A673 (cell line): ENCODE data around the gene AMDHD2. TPM values are rescaled to one million over a fixed set of nuclear protein-coding genes. Genes with fewer than 3 reads are reported as not detected.

ENCODE experiments used
- BruUV-seq: library from RNA; stranded (reverse); fragments of 400-500 nt; replicated peaks from 2 replicates; lab custom pipeline; 2021; lab: Mats Ljungman, UMichigan
- CTCF ChIA-PET: fragments of 300-600 bp; sonication (Branson Sonifier 250); formaldehyde crosslinking; loops from one replicate; lab custom pipeline; 2022; ENCODE audit warnings: antibody characterized with exemption; lab: Charles Lee
- POLR2A ChIA-PET: fragments of 300-600 bp; sonication (Branson Sonifier 250); formaldehyde crosslinking; loops from one replicate; lab custom pipeline; 2022; ENCODE audit warnings: antibody characterized with exemption; ENCODE audit not compliant: low non-redundant PET; lab: Charles Lee
- DNase-seq: peaks from one replicate; pipeline ENCODE4 v3.0.0-alpha.2; 2015; ENCODE audit warnings: low spot score
- H3K27ac ChIP-seq: fragments of 200-600 bp; sonication (generic); 2 replicates; pipeline ENCODE4 v1.5.1; 2016; ENCODE audit warnings: mixed run types, low read depth, mild to moderate bottlenecking, mixed read lengths, antibody characterized with exemption, low read length; ENCODE audit not compliant: poor library complexity, severe bottlenecking
- H3K27me3 ChIP-seq: fragments of 200-600 bp; sonication (generic); replicated peaks from 2 replicates; pipeline ENCODE4 v1.6.1; 2017; ENCODE audit warnings: mixed run types, low read depth, mild to moderate bottlenecking, mixed read lengths, antibody characterized with exemption, low read length; ENCODE audit not compliant: insufficient read depth, poor library complexity
- H3K36me3 ChIP-seq: fragments of 200-600 bp; sonication (generic); 2 replicates; pipeline ENCODE4 v1.6.1; 2016; ENCODE audit warnings: mixed run types, mild to moderate bottlenecking, mixed read lengths, antibody characterized with exemption, low read length; ENCODE audit not compliant: insufficient read depth, poor library complexity, severe bottlenecking
- H3K4me1 ChIP-seq: fragments of 200-600 bp; sonication (generic); 2 replicates; pipeline ENCODE4 v1.6.1; 2017; ENCODE audit warnings: mixed run types, mild to moderate bottlenecking, mixed read lengths, antibody characterized with exemption, low read length; ENCODE audit not compliant: insufficient read depth, poor library complexity, severe bottlenecking
- H3K4me3 ChIP-seq: fragments of 200-600 bp; sonication (generic); 2 replicates; pipeline ENCODE4 v1.5.1; 2016; ENCODE audit warnings: low read depth, mixed run types, mild to moderate bottlenecking, mixed read lengths, low read length; ENCODE audit not compliant: poor library complexity, severe bottlenecking
- H3K9me3 ChIP-seq: fragments of 200-600 bp; sonication (generic); 2 replicates; pipeline ENCODE4 v1.6.1; 2016; ENCODE audit warnings: mixed run types, low read depth, mild to moderate bottlenecking, mixed read lengths, antibody characterized with exemption, low read length; ENCODE audit not compliant: poor library complexity, severe bottlenecking
- CTCF ChIP-seq: fragments of 300-800, 200-600 bp; sonication (generic); conservative IDR thresholded peaks from 2 replicates; pipeline ENCODE4 v1.5.1; 2017; ENCODE audit warnings: low read depth, mild to moderate bottlenecking, antibody characterized with exemption, low read length, moderate library complexity, mixed read lengths
- EZH2 ChIP-seq: fragments of 200-600 bp; sonication (generic); IDR thresholded peaks from 2 replicates; pipeline ENCODE4 v1.6.1; 2017; ENCODE audit warnings: borderline replicate concordance, low read depth, mild to moderate bottlenecking, mixed read lengths, antibody characterized with exemption, low read length; ENCODE audit not compliant: poor library complexity, severe bottlenecking
- intact Hi-C: fragments of 100-400 bp; cut with micrococcal nuclease; formaldehyde crosslinking; loops from one replicate; pipeline ENCODE4 v1.10.0; 2022; ENCODE audit not compliant: unreplicated experiment
- total RNA-seq: library from RNA; stranded (reverse); gene quantifications from 2 replicates; pipeline ENCODE4 v1.2.3, GENCODE V29; 2021

Gene AMDHD2
- total RNA-seq, 1 experiment from 2014 or later = 53.3 TPM

DNA sequence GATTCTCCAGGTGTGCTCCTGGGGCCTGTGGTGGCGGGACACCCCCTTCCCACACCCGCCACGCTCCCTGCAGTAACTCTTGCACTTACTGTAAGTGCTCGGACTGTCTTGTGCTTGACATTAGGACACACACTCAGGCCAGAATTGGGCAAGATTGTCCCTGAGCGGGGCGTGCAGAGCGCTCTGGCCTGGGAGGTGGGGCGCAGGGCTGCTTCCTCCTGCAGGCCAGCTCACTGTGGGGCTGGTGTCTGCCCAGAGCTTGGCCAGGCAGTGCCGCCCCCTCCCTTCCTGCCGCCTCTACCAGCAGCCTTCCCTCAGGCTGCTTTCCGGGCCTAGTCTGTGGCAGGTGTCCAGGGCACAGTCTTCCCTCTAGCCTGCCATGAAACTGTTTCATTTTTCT is 12.5 kb upstream of the AMDHD2 start:
- intact Hi-C loops = loop anchor here (10.0 kb wide), 1 partner anchor 243 kb away; the partner anchor contains the start of gene RNPS1
- POLR2A ChIA-PET = no interaction called here
- no TSS peak for BruUV-seq

DNA sequence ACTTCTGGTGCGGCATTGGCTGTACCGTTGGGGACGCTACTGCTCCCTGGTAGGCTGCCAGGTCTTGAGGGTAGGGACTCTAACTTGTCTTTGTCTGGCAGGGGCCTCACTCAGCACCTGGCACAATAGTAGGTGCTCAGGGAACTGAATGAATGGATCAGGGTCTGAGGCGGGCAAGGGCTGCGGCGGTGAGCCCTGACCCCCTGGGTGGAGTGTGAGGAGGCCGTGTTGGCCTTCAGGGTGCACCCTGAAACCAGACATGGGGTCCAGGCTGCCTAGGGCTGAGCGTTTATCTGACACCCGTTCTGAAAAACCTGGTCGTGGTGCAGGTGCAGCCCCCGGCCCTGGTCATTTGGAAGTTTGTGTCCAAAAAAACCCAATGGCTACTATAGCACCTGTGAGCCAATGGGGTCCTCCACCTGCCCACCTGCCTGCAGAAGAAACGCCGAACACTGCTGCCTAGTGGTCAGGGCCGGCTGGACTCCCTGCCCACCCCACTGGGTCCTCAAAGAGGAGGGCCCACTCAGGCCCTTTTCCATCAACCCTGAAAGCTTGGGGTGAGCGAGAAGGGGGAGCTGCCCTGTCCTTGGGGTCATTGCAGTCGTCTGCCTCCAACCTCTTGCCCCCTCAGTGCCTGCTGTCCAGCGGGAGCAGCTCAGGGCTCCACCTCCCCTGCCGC is 11.3 kb upstream of the AMDHD2 start:
- no TSS peak for BruUV-seq
- ChIA-PET POLR2A (no interaction called here), CTCF (no interaction called here)
- no peak for DNase-seq
- TF ChIP-seq CTCF = no peak
- TF ChIP-seq EZH2 = no peak
- Histone ChIP-seq H3K27ac (no peak overlapping the region), H3K9me3 (no peaks in the 10 kb centered on the region), H3K36me3 (no peaks in the 10 kb centered on the region), H3K27me3 (no peaks in the 10 kb centered on the region), H3K4me1 (peaks cover 7% of the 10 kb centered on the region), H3K4me3 (no peak overlapping the region)
- intact Hi-C loops = loop anchor here (10.0 kb wide), 1 partner anchor 244 kb away; the partner anchor contains the start of gene RNPS1

More for the DNA sequence above, 12.5 kb upstream of the AMDHD2 start:
- Histone ChIP-seq H3K27me3 (no peaks in the 10 kb centered on the region), H3K27ac (no peak overlapping the region), H3K9me3 (no peaks in the 10 kb centered on the region), H3K4me1 (no peaks in the 10 kb centered on the region), H3K4me3 (no peak overlapping the region), H3K36me3 (no peaks in the 10 kb centered on the region)
- no peak for DNase-seq
- CTCF ChIA-PET = no interaction called here
- no peak for TF ChIP-seq EZH2
- no peak for TF ChIP-seq CTCF

DNA sequence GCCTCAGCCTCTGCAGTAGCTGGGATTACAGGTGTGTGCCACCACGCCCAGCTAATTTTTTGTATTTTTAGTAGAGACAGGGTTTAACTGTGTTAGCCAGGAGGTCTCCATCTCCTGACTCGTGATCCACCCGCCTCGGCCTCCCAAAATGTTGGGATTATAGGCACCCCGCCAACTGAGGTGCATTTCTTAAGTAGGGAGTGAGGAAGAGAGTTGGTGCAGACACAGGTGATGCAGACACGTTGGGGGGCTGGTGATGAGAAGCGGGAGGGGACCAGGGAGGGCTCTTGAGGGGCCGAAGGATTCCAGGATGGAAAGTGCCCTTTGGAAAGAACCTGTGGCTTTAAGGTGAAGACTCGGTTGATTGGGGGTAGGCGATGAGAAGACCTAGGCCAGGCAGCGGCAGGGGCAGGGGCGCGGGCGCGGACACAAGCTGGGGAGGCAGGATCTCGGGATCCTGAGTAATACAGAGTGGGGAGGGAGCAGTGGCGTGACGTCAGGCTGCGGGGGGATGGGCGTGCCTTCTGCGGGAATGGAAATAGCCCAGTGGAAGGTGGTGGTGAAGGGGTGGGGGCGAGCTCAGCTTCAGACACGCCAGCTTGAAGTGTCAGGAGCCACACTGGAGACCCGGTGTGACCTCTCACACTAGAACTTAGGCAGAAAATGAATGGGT is 8.9 kb upstream of the AMDHD2 start:
- Histone ChIP-seq H3K4me1 (peaks cover 15% of the 10 kb centered on the region), H3K36me3 (no peaks in the 10 kb centered on the region), H3K27me3 (no peaks in the 10 kb centered on the region), H3K9me3 (no peaks in the 10 kb centered on the region), H3K27ac (no peak overlapping the region), H3K4me3 (no peak overlapping the region)
- intact Hi-C loops = no loop called here
- ChIA-PET POLR2A (no interaction called here), CTCF (interaction anchor here (0.6 to 1.0 kb wide), 2 partner anchors 10 kb away, joined by 3 to 6 read pairs; no protein-coding TSS in a partner anchor)
- TF ChIP-seq EZH2 (no peak), CTCF (no peak)
- no TSS peak for BruUV-seq
- DNase-seq = no peak
